ENCODE measurements around the gene CCDC149.

Gene CCDC149

DNA sequence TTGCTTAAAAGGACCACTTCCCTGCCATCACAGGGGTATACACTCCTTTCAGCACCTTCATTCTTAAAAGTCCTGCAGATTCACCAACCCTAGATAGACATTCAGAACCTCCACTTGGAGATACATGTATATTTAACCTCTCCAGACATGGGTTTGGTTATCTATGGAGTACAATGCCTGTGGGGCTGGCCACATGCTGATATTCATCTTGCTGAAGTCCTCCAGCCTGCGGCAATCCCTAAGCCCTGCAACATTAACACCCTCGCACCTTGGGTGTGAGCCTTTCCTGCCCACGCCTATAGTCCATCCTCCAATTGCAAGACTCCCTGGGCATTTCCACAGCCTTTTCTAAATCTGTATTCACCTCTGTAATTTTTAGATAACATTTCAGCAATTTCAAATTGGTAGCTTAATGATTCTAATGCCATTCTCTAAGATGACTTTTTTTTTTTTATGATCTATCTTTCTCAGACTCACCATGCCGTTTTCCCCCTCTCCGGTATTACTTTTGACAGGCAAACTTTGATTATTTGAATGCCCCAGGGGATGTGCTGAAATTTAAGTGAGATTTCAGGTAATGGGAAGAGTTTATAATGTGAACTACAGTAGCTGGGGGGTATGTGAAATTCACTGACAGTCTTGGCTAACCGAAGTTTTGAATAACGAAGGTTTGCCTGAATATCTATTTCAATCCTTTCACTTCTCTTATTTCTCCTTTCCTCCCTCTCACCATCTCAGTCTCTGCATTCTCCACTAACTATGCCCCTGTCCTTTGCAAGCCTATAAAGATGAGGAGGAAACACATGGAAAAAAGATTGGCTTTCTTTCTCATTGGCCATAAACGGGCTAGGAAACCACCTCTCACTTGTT, 24.1 kb downstream of the CCDC149 start:
- Histone ChIP-seq H3K9me3 (ENCODE audit: insufficient read depth, low read length) (no peaks in the 10 kb centered on the region), H3K4me2 (ENCODE audit: low read length) (peak overlapping the region; percentile 18; the same call in 1 of the 2 replicates), H3K36me3 (replicated peaks; ENCODE audit: low read depth, low read length) (no peaks in the 10 kb centered on the region), H3K27me3 (ENCODE audit: low read depth, low read length) (peaks cover 7% of the 10 kb centered on the region; the same call in 1 of the 2 replicates), H3K4me3 (ENCODE audit: low read length) (no peak overlapping the region), H3K79me2 (ENCODE audit: low read length) (no peaks in the 10 kb centered on the region), H2AFZ (ENCODE audit: low read depth, low read length) (no peak overlapping the region), H4K20me1 (ENCODE audit: insufficient read depth, low read length) (no peaks in the 10 kb centered on the region), H3K9ac (ENCODE audit: low read length) (no peak overlapping the region), H3K4me1 (ENCODE audit: low read length) (peaks cover 12% of the 10 kb centered on the region), H3K27ac (ENCODE audit: low read length) (no peak overlapping the region)
- no peak for TF ChIP-seq EZH2phosphoT487 (IDR thresholded peaks at IDR 0.05; ENCODE audit: low read depth)
- TF ChIP-seq CTCF (IDR thresholded peaks at IDR 0.05; ENCODE audit: low read depth, low read length), result no peak

- no peak overlapping the region for H3K4me3 ChIP-seq (ENCODE audit: low read length)
- no peaks in the 10 kb centered on the region for H3K36me3 ChIP-seq (replicated peaks; ENCODE audit: low read depth, low read length)
- H2AFZ ChIP-seq (ENCODE audit: low read depth, low read length), result no peak overlapping the region
- no peak overlapping the region for H3K9ac ChIP-seq (ENCODE audit: low read length)
- H4K20me1 ChIP-seq (ENCODE audit: insufficient read depth, low read length), result no peaks in the 10 kb centered on the region
- no peak for TF ChIP-seq CTCF (IDR thresholded peaks at IDR 0.05; ENCODE audit: low read depth, low read length)
- TF ChIP-seq EZH2phosphoT487 (IDR thresholded peaks at IDR 0.05; ENCODE audit: low read depth), result no peak
- no peak overlapping the region for H3K4me2 ChIP-seq (ENCODE audit: low read length)
- no peak overlapping the region for H3K27ac ChIP-seq (ENCODE audit: low read length)
- peaks cover 12% of the 10 kb centered on the region for H3K4me1 ChIP-seq (ENCODE audit: low read length)
- H3K79me2 ChIP-seq (ENCODE audit: low read length), result no peaks in the 10 kb centered on the region
- H3K9me3 ChIP-seq (ENCODE audit: insufficient read depth, low read length), result no peaks in the 10 kb centered on the region
- peaks cover 7% of the 10 kb centered on the region; the same call in 1 of the 2 replicates for H3K27me3 ChIP-seq (ENCODE audit: low read depth, low read length)
Observed at GRCh38 chr4:24887881-24888430, 24.9 kb downstream of the CCDC149 start.

- Histone ChIP-seq H3K27me3 (ENCODE audit: low read depth, low read length) (peaks cover 7% of the 10 kb centered on the region; the same call in 1 of the 2 replicates), H3K4me2 (ENCODE audit: low read length) (no peak overlapping the region), H3K9me3 (ENCODE audit: insufficient read depth, low read length) (no peaks in the 10 kb centered on the region), H4K20me1 (ENCODE audit: insufficient read depth, low read length) (no peaks in the 10 kb centered on the region), H3K9ac (ENCODE audit: low read length) (no peak overlapping the region), H3K79me2 (ENCODE audit: low read length) (no peaks in the 10 kb centered on the region), H2AFZ (ENCODE audit: low read depth, low read length) (no peak overlapping the region), H3K4me3 (ENCODE audit: low read length) (no peak overlapping the region), H3K36me3 (replicated peaks; ENCODE audit: low read depth, low read length) (no peaks in the 10 kb centered on the region), H3K4me1 (ENCODE audit: low read length) (peaks cover 12% of the 10 kb centered on the region), H3K27ac (ENCODE audit: low read length) (no peak overlapping the region)
- TF ChIP-seq CTCF (IDR thresholded peaks at IDR 0.05; ENCODE audit: low read depth, low read length), result no peak
- TF ChIP-seq EZH2phosphoT487 (IDR thresholded peaks at IDR 0.05; ENCODE audit: low read depth), result no peak
Observed at GRCh38 chr4:24886596-24886995, 26.2 kb downstream of the CCDC149 start.

DNA sequence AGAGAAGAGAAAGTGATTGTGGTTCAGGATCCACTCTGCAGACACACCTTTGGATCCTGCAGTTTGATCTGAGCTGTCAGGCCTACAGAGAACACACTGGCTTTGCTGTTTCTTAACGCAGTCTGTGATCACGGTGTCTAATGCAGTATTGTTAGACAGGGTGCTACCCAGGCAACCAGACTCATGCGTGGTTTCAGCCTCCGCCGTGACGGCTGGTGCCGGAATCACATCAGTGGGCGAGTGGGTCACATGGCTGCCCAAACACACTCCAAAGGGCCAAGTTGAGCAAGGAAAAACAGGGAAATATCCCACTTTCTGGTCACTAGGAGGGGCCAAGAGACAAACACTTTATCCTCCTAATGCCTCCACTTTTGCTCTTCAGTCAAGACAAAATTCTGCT, 27.5 kb downstream of the CCDC149 start:
- no peak overlapping the region for H3K4me3 ChIP-seq (ENCODE audit: low read length)
- TF ChIP-seq CTCF (IDR thresholded peaks at IDR 0.05; ENCODE audit: low read depth, low read length) (no peak), EZH2phosphoT487 (IDR thresholded peaks at IDR 0.05; ENCODE audit: low read depth) (no peak)
- H3K9me3 ChIP-seq (ENCODE audit: insufficient read depth, low read length), result no peaks in the 10 kb centered on the region
- H3K4me1 ChIP-seq (ENCODE audit: low read length), result peaks cover 12% of the 10 kb centered on the region
- no peaks in the 10 kb centered on the region for H4K20me1 ChIP-seq (ENCODE audit: insufficient read depth, low read length)
- no peaks in the 10 kb centered on the region for H3K79me2 ChIP-seq (ENCODE audit: low read length)
- H3K9ac ChIP-seq (ENCODE audit: low read length), result no peak overlapping the region
- no peak overlapping the region for H3K27ac ChIP-seq (ENCODE audit: low read length)
- H3K4me2 ChIP-seq (ENCODE audit: low read length), result no peak overlapping the region
- H3K27me3 ChIP-seq (ENCODE audit: low read depth, low read length), result peaks cover 7% of the 10 kb centered on the region; the same call in 1 of the 2 replicates
- no peaks in the 10 kb centered on the region for H3K36me3 ChIP-seq (replicated peaks; ENCODE audit: low read depth, low read length)
- H2AFZ ChIP-seq (ENCODE audit: low read depth, low read length), result no peak overlapping the region
